Regular cardiac myocyte (primary cell): Measurements from ENCODE around the gene KANSL1. TPM values are rescaled to one million over a fixed set of nuclear protein-coding genes. Genes with fewer than 3 reads are reported as not detected.

Experiments used
- total RNA-seq: library from RNA; depleted of rRNA; stranded (reverse); fragments of >200 nt; gene quantifications from 2 replicates; pipeline ENCODE4 v1.2.3, GENCODE V29; 2014

KANSL1 gene
- 67.1 and 163 TPM in 2 replicates for total RNA-seq

GRCh38 chr17:46193151-46193625 lies at the start of gene KANSL1:
Gene KANSL1 (minus strand): TSS chr17:46193429. CDS start chr17:46172143, 21,286 bp downstream.

GRCh38 chr17:45998987-45999899 lies 194.0 kb downstream of the KANSL1 start, which contains the start of gene STH:
Gene STH (plus strand): TSS chr17:45999250. CDS start chr17:45999280, 30 bp downstream.

Other genes starting within 250 kb of the KANSL1 start
- not detected in 2 replicates for gene STH, start 194.2 kb downstream of the KANSL1 start, total RNA-seq
- 1.2 and 3.1 TPM in 2 replicates for gene LRRC37A, start 101.7 kb upstream of the KANSL1 start, total RNA-seq
- 3.3 and 5.1 TPM in 2 replicates for gene ARL17B, start 168.3 kb upstream of the KANSL1 start, total RNA-seq